GM20000 (cell line): ENCODE measurements around the gene EPHB2.
A peak's percentile ranks its signal among the peaks of the same experiment; 100 is the strongest.
"Not testable (repeated sequence)": the region's sequence is repeated elsewhere in the genome, so short reads cannot be mapped to it uniquely, and the experiment has no call there.

Experiments
- DNase-seq: peaks from one replicate; pipeline ENCODE4 v3.0.0; 2012; ENCODE audit warnings: low spot score
- TF ChIP-seq, protein P1 (sequence below): IDR thresholded peaks from 2 replicates; pipeline ENCODE4 v1.5.1; 2012; ENCODE audit warnings: mild to moderate bottlenecking, control low read depth; ENCODE audit errors: extremely low read depth, missing control alignments

The EPHB2 gene

DNA sequence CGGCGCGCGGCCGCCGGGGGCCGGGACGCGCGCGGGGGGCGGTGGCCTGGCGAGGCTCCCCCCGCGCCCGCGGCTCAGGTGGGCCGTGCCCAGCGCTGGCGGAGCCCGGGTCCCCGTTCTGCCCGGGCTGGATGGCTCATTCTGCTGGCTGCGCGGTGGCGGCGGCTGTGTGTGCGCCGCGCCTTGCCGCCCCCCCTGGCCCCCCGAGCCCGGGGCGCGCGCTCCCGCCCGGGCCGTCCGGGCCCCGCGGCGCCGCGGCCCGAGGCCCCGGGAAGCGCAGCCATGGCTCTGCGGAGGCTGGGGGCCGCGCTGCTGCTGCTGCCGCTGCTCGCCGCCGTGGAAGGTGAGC is at the start of gene EPHB2:
Gene EPHB2 (plus strand): TSS at position 139 of the 349 bp plus-strand sequence. CDS start 144 bp downstream, at position 283.
- TF ChIP-seq, protein P1, sequence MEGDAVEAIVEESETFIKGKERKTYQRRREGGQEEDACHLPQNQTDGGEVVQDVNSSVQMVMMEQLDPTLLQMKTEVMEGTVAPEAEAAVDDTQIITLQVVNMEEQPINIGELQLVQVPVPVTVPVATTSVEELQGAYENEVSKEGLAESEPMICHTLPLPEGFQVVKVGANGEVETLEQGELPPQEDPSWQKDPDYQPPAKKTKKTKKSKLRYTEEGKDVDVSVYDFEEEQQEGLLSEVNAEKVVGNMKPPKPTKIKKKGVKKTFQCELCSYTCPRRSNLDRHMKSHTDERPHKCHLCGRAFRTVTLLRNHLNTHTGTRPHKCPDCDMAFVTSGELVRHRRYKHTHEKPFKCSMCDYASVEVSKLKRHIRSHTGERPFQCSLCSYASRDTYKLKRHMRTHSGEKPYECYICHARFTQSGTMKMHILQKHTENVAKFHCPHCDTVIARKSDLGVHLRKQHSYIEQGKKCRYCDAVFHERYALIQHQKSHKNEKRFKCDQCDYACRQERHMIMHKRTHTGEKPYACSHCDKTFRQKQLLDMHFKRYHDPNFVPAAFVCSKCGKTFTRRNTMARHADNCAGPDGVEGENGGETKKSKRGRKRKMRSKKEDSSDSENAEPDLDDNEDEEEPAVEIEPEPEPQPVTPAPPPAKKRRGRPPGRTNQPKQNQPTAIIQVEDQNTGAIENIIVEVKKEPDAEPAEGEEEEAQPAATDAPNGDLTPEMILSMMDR, result no peak
- peak; percentile 68 for DNase-seq

DNA sequence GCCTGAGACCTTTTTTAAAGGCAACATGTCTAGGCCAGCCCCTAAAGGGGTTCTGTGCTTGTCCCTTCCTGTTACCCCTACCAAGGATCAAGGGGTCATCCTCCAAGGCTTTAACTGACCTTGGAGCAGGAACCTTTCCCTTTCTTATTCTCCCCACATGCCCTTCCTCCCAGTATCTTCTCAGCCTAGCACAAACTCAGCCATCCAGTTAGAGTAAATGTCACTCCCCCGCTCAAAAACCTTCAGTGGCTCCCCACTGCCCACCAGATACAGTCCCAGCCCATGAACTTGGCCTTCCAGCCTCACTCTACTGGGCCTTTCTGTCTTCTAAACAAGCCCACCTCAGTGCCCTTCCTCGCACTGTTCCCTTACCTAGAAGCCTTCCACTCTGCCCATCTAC is 48.8 kb upstream of the EPHB2 start:
- no peak for DNase-seq
- TF ChIP-seq, protein P1, result no peak

DNA sequence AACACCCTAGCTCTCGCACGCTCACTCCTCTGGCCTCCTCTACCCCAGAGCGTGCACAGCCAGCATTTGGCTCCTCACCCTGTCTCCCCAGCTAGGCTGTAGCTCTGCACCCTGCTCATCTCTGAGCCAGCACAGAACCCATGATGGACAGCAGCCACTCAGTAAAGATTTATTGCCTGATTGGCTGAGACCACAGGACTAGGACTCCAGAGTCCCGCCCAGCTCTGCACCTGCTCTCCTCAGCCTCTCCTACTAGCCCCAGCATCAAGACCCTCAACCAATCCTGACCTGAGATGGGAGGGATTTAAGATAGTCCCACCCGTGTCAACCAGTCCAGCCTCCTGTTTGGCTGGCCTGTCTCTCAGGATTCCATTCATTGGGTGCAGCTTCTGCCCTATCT is 48.3 kb upstream of the EPHB2 start:
- TF ChIP-seq, protein P1, result no peak
- no peak for DNase-seq

DNA sequence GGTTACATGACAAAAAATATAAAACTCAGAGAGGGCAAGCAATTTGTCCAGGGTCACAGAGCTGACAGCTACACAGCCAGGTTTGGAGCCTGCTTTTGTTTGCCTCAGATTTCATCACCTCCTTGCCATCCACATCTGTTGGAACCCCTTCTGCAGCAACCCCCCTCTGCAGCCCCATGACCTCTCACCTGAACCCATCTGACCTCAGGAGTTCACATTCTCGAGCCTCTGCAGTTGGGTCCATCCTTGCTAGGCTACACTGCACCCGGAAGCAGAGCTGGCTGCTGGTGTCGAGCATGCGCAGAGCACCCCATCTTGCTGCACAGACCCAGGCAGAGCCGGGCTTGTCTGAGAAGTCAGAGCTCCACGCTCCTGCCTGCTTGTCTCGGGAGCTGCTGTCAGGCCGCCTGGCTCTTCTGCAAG is 47.6 kb upstream of the EPHB2 start:
- TF ChIP-seq, protein P1, result no peak
- no peak for DNase-seq

DNA sequence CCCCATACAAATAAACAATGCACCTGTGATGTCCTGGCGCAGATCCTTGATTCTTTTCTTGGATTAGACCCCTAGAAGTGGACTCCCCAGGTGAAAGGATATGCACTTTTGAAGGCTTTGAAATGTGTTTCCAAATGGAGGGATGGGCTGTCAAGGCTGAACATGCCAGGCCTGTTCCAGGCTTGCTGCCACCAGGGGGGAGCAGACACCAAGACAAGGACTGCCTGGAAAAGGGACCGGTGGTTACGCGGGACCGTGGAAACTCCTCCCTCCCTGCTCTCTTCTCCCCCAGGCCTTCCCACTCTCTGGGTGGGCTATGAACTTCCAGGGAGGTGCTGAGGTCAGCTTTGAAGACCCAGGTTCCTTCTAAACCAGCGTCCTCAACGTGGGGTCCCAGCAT is 44.9 kb upstream of the EPHB2 start:
- no peak for DNase-seq
- TF ChIP-seq, protein P1, result no peak

DNA sequence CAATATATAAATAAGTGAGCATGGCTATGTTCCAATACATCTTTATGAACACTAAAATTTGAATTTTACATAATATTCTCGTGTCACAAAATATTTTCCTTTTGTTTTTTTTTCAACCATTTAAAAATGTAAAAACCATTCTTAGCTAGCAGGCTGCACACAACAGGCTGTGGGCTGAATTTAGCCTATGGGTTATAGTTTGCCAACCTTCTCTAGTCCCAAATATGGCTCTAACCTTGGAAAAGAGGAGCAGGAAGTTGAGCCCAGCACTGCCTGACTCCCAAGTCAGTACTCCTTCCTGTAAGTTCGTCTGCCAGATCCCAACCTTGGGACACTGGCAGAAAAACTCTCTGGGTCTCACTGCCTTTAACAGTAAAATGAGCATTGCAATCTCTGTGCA is 44.2 kb upstream of the EPHB2 start:
- TF ChIP-seq, protein P1, result no peak

DNA sequence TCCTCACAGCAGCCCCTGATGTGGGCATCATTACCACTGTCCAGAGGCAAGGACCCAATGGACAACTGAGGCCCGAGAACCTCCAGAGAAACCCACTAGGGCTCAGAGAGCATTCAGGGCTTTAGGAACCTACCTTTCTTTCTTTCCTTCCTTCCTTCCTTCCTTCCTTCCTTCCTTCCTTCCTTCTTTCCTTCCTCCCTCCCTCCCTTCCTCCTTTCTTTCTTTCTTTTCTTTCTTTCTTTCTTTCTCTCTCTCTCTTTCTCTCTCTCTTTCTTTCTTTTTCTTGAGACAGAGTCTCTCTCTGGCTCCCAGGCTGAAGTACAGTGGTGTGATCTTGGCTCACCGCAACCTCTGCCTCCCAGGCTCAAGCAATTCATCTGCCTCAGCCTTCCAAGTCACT is 41.8 kb upstream of the EPHB2 start:
- DNase-seq, result not testable (repeated sequence)

More for the DNA sequence above, 44.2 kb upstream of the EPHB2 start:
- no peak for DNase-seq

DNA sequence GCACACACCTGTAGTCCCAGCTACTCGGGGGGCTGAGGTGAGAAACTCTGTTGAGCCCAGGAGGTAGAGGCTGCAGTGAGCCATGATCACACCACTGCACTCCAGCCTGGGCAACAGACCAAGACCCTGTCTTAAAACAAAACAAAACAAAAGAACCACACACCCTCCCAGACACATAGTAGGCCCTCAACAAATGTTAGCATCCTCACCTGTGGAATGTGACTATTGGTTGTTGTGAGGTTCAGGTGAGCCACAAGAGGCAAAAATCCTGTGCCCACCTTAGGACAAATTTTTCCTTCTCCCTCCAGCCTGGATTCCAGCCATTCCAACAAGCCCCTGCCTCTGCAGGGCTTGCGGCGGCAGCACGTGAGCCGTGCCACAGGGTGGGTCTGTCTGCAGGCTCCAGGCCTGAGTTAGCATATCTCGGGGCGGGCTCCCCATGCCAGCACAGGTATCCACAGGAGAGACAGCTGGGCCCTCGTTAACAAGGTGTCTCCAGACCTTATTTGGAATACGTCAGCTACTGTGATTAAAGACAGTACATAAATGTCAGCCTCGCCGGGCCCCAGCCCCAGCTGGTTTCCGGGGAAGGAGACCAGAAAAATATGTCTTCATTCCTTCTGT is 40.2 kb upstream of the EPHB2 start:
- no peak for DNase-seq
- TF ChIP-seq, protein P1, result no peak
